ENCODE data around the gene PLPP7. TPM values are rescaled to one million over a fixed set of nuclear protein-coding genes. Genes with fewer than 3 reads are reported as not detected.

PLPP7 gene
- polyA plus RNA-seq, 1 of the 3 experiments (the other 2 are of a cell fraction), result 8.6 TPM

- ChIA-PET POLR2A (interaction anchor here (1.6 kb wide), 1 partner anchor 9 kb away, joined by 3 read pairs; the partner anchor contains the start of gene PLPP7), CTCF (no interaction called here)
- TF ChIP-seq USF1 (IDR thresholded peaks at IDR 0.05; ENCODE audit: borderline replicate concordance, low read depth), result no peak
- TF ChIP-seq MAX (IDR thresholded peaks at IDR 0.05; ENCODE audit: low read depth), result no peak
- no peak for TF ChIP-seq FOSL2 (IDR thresholded peaks at IDR 0.05; ENCODE audit: borderline replicate concordance, low read depth)
- no peak for TF ChIP-seq TAF1 (IDR thresholded peaks at IDR 0.05; ENCODE audit: borderline replicate concordance, low read depth, low read length)
- TF ChIP-seq EZH2phosphoT487 (IDR thresholded peaks at IDR 0.05; ENCODE audit: borderline replicate concordance, low read depth), result no peak
- WGBS (ENCODE audit: low lambda C conversion rate), result 78% methylated on average over 17 of the region's 19 CpGs
- Histone ChIP-seq H3K9me2 (no peaks in the 10 kb centered on the region), H3K4me2 (no peak overlapping the region), H3K4me3 (ENCODE audit: low read depth in 2 of 2, low read length in 1 of 2) (no peak overlapping the region), H2AFZ (ENCODE audit: low read depth) (no peak overlapping the region), H3K27me3 (ENCODE audit: insufficient read depth) (peaks cover 7% of the 10 kb centered on the region; the same call in 1 of the 2 replicates), H3K9me3 (no peaks in the 10 kb centered on the region), H4K20me1 (ENCODE audit: insufficient read depth) (no peaks in the 10 kb centered on the region), H3K79me2 (ENCODE audit: insufficient read depth) (no peaks in the 10 kb centered on the region), H3K27ac (ENCODE audit: low read depth in 2 of 2, low read length in 1 of 2) (no peak overlapping the region), H3K4me1 (ENCODE audit: control insufficient read depth in 1 of 2, insufficient read depth in 2 of 2, low read depth in 1 of 2, low read length in 1 of 2) (peaks cover 0 to 4% of the 10 kb centered on the region in 2 experiments; a peak in 1 of 4 replicates), H3K9ac (no peak overlapping the region), H3F3A (replicated peaks; ENCODE audit: insufficient read depth) (no peaks in the 10 kb centered on the region), H3K36me3 (replicated peaks in 1 of 2; ENCODE audit: control insufficient read depth in 1 of 2, insufficient read depth in 2 of 2, low read length in 1 of 2) (no peaks in the 10 kb centered on the region)
- no peak for DNase-seq
Measured at GRCh38 chr9:131279863-131280570, 9.5 kb upstream of the PLPP7 start.

- H3K79me2 ChIP-seq (ENCODE audit: insufficient read depth), result no peaks in the 10 kb centered on the region
- POLR2A ChIA-PET, result interaction anchor here (0.6 to 1.6 kb wide), 2 partner anchors 9 to 50 kb away, joined by 3 read pairs; partner anchors contain the start of gene PLPP7
- TF ChIP-seq FOXJ3 (CRISPR knock-in tag; IDR thresholded peaks at IDR 0.05) (no peak), RFX5 (IDR thresholded peaks at IDR 0.05; ENCODE audit: low read length) (no peak), USF1 (IDR thresholded peaks at IDR 0.05; ENCODE audit: borderline replicate concordance, low read depth) (no peak), NRF1 (IDR thresholded peaks at IDR 0.05; ENCODE audit: low read depth, low read length) (no peak), REST (IDR thresholded peaks at IDR 0.05; ENCODE audit: low read depth, low read length) (no peak), RCOR1 (IDR thresholded peaks at IDR 0.05; ENCODE audit: low read length) (no peak), CHD2 (IDR thresholded peaks at IDR 0.05; ENCODE audit: low read length, partially characterized antibody) (no peak), TCF12 (IDR thresholded peaks at IDR 0.05) (no peak), TAF1 (IDR thresholded peaks at IDR 0.05; ENCODE audit: borderline replicate concordance, low read depth, low read length) (no peak), NFIC (IDR thresholded peaks at IDR 0.05; ENCODE audit: borderline replicate concordance) (no peak), SIN3A (IDR thresholded peaks at IDR 0.05; ENCODE audit: borderline replicate concordance, low read depth, low read length) (no peak), GABPA (IDR thresholded peaks at IDR 0.05; ENCODE audit: low read depth) (no peak)
- H3K9ac ChIP-seq, result no peak overlapping the region
- no peaks in the 10 kb centered on the region for H3K9me2 ChIP-seq
- peaks cover 0 to 4% of the 10 kb centered on the region in 2 experiments; a peak in 1 of 4 replicates for H3K4me1 ChIP-seq (ENCODE audit: control insufficient read depth in 1 of 2, insufficient read depth in 2 of 2, low read depth in 1 of 2, low read length in 1 of 2)
- WGBS (ENCODE audit: low lambda C conversion rate), result 50% methylated on average over 2 of the region's 3 CpGs
- CTCF ChIA-PET, result no interaction called here
- DNase-seq, result no peak
- no peaks in the 10 kb centered on the region for H3K9me3 ChIP-seq
- peaks cover 7% of the 10 kb centered on the region; the same call in 1 of the 2 replicates for H3K27me3 ChIP-seq (ENCODE audit: insufficient read depth)
- H3F3A ChIP-seq (replicated peaks; ENCODE audit: insufficient read depth), result no peaks in the 10 kb centered on the region
- H3K36me3 ChIP-seq (replicated peaks in 1 of 2; ENCODE audit: control insufficient read depth in 1 of 2, insufficient read depth in 2 of 2, low read length in 1 of 2), result no peaks in the 10 kb centered on the region
- no peak overlapping the region for H3K27ac ChIP-seq (ENCODE audit: low read depth in 2 of 2, low read length in 1 of 2)
- no peaks in the 10 kb centered on the region for H4K20me1 ChIP-seq (ENCODE audit: insufficient read depth)
- H2AFZ ChIP-seq (ENCODE audit: low read depth), result no peak overlapping the region
- H3K4me3 ChIP-seq (ENCODE audit: low read depth in 2 of 2, low read length in 1 of 2), result no peak overlapping the region
- H3K4me2 ChIP-seq, result no peak overlapping the region
Measured at GRCh38 chr9:131280660-131281059, 8.9 kb upstream of the PLPP7 start.

All from SK-N-SH (cell line).